ENCODE measurements around the gene MAP6. TPM values are rescaled to one million over a fixed set of nuclear protein-coding genes. Genes with fewer than 3 reads are reported as not detected.

MAP6 gene
- total and polyA plus RNA-seq, 2 experiments from 2014 or later, result 0.31 to 1.2 TPM

DNA sequence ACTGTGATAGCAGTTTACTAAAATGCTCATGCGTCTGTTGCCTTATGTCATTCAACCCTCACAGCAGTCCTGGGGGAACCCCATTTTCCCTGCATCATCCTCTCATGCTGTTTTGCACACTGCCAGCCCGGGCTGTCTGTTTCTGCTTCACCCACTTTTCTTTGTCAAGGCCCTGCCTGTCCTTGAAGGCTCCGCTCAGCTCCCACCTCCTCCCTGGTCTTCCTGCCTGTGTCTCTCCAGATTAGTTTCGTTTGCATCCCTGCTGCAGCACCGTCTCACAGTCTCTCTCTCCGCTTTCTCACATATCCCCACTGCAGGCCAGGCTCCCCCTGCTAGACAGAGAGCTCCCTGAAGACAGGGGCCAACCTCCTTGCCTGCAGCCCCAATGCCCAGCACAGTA is 76.9 kb downstream of the MAP6 start (continued):
- TF ChIP-seq, protein P1, sequence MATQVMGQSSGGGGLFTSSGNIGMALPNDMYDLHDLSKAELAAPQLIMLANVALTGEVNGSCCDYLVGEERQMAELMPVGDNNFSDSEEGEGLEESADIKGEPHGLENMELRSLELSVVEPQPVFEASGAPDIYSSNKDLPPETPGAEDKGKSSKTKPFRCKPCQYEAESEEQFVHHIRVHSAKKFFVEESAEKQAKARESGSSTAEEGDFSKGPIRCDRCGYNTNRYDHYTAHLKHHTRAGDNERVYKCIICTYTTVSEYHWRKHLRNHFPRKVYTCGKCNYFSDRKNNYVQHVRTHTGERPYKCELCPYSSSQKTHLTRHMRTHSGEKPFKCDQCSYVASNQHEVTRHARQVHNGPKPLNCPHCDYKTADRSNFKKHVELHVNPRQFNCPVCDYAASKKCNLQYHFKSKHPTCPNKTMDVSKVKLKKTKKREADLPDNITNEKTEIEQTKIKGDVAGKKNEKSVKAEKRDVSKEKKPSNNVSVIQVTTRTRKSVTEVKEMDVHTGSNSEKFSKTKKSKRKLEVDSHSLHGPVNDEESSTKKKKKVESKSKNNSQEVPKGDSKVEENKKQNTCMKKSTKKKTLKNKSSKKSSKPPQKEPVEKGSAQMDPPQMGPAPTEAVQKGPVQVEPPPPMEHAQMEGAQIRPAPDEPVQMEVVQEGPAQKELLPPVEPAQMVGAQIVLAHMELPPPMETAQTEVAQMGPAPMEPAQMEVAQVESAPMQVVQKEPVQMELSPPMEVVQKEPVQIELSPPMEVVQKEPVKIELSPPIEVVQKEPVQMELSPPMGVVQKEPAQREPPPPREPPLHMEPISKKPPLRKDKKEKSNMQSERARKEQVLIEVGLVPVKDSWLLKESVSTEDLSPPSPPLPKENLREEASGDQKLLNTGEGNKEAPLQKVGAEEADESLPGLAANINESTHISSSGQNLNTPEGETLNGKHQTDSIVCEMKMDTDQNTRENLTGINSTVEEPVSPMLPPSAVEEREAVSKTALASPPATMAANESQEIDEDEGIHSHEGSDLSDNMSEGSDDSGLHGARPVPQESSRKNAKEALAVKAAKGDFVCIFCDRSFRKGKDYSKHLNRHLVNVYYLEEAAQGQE (IDR thresholded peaks at IDR 0.05; ENCODE audit: unreplicated experiment), result no peak
- no peak for TF ChIP-seq POLR2AphosphoS5 (IDR thresholded peaks at IDR 0.05; ENCODE audit: low read depth)
- TF ChIP-seq, protein P2, sequence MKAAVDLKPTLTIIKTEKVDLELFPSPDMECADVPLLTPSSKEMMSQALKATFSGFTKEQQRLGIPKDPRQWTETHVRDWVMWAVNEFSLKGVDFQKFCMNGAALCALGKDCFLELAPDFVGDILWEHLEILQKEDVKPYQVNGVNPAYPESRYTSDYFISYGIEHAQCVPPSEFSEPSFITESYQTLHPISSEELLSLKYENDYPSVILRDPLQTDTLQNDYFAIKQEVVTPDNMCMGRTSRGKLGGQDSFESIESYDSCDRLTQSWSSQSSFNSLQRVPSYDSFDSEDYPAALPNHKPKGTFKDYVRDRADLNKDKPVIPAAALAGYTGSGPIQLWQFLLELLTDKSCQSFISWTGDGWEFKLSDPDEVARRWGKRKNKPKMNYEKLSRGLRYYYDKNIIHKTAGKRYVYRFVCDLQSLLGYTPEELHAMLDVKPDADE (IDR thresholded peaks at IDR 0.05), result no peak
- TF ChIP-seq, protein P3, sequence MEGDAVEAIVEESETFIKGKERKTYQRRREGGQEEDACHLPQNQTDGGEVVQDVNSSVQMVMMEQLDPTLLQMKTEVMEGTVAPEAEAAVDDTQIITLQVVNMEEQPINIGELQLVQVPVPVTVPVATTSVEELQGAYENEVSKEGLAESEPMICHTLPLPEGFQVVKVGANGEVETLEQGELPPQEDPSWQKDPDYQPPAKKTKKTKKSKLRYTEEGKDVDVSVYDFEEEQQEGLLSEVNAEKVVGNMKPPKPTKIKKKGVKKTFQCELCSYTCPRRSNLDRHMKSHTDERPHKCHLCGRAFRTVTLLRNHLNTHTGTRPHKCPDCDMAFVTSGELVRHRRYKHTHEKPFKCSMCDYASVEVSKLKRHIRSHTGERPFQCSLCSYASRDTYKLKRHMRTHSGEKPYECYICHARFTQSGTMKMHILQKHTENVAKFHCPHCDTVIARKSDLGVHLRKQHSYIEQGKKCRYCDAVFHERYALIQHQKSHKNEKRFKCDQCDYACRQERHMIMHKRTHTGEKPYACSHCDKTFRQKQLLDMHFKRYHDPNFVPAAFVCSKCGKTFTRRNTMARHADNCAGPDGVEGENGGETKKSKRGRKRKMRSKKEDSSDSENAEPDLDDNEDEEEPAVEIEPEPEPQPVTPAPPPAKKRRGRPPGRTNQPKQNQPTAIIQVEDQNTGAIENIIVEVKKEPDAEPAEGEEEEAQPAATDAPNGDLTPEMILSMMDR (conservative IDR thresholded peaks at IDR 0.05; ENCODE audit: low read depth in 2 of 2), result no peak

DNA sequence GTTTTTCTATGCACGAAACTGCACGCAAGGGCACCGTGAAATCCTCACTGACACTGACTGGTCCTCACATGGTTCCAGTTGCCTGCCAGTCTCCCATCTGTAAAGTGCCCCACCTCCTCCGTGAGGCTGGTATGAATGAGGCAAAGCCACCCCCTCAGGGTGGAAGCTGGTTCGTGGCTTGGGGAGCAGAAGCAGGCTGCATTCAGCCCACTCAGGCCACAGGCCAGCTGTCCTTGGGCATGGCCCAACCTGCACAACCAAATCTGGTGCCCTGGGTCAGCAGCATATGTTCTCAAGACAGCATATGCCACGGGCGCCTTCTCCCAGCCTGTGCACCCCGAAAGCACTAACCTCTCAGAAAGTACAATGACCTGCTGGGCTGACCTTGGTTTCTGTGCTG is 77.5 kb downstream of the MAP6 start:
- Histone ChIP-seq H3K4me1 (ENCODE audit: insufficient read depth) (no peaks in the 10 kb centered on the region; the same call in 1 of the 2 replicates), H3K27ac (ENCODE audit: low read depth) (no peak overlapping the region), H3K36me3 (ENCODE audit: insufficient read depth) (no peaks in the 10 kb centered on the region), H3F3A (replicated peaks; ENCODE audit: low read depth) (no peaks in the 10 kb centered on the region), H3K79me2 (replicated peaks; ENCODE audit: insufficient read depth) (no peaks in the 10 kb centered on the region), H2AFZ (no peak overlapping the region), H4K20me1 (replicated peaks; ENCODE audit: insufficient read depth) (no peaks in the 10 kb centered on the region), H3K4me2 (no peak overlapping the region), H3K27me3 (ENCODE audit: insufficient read depth) (no peaks in the 10 kb centered on the region), H3K4me3 (no peak overlapping the region), H3K9me2 (ENCODE audit: insufficient read depth) (peaks cover 7% of the 10 kb centered on the region; the same call in 1 of the 2 replicates)
- Mint-ChIP-seq H3K4me3 (no peak overlapping the region), H3K9me3 (no peaks in the 10 kb centered on the region), H3K4me1 (peaks cover 4% of the 10 kb centered on the region; the same call in 2 of the 3 replicates), H3K36me3 (ENCODE audit: low read depth) (no peaks in the 10 kb centered on the region), H3K27ac (no peak overlapping the region), H3K27me3 (ENCODE audit: insufficient read depth, low read depth, poor library complexity) (peaks cover 15% of the 10 kb centered on the region)
- no peak for ATAC-seq
- no peak for DNase-seq (ENCODE audit: low spot score)
- TF ChIP-seq STAT1 (IDR thresholded peaks at IDR 0.05; ENCODE audit: unreplicated experiment) (no peak), JUNB (IDR thresholded peaks at IDR 0.05; ENCODE audit: unreplicated experiment) (no peak), NANOG (IDR thresholded peaks at IDR 0.05; ENCODE audit: borderline replicate concordance) (no peak), POLR2AphosphoS5 (IDR thresholded peaks at IDR 0.05; ENCODE audit: low read depth) (no peak)
- TF ChIP-seq, protein P4, sequence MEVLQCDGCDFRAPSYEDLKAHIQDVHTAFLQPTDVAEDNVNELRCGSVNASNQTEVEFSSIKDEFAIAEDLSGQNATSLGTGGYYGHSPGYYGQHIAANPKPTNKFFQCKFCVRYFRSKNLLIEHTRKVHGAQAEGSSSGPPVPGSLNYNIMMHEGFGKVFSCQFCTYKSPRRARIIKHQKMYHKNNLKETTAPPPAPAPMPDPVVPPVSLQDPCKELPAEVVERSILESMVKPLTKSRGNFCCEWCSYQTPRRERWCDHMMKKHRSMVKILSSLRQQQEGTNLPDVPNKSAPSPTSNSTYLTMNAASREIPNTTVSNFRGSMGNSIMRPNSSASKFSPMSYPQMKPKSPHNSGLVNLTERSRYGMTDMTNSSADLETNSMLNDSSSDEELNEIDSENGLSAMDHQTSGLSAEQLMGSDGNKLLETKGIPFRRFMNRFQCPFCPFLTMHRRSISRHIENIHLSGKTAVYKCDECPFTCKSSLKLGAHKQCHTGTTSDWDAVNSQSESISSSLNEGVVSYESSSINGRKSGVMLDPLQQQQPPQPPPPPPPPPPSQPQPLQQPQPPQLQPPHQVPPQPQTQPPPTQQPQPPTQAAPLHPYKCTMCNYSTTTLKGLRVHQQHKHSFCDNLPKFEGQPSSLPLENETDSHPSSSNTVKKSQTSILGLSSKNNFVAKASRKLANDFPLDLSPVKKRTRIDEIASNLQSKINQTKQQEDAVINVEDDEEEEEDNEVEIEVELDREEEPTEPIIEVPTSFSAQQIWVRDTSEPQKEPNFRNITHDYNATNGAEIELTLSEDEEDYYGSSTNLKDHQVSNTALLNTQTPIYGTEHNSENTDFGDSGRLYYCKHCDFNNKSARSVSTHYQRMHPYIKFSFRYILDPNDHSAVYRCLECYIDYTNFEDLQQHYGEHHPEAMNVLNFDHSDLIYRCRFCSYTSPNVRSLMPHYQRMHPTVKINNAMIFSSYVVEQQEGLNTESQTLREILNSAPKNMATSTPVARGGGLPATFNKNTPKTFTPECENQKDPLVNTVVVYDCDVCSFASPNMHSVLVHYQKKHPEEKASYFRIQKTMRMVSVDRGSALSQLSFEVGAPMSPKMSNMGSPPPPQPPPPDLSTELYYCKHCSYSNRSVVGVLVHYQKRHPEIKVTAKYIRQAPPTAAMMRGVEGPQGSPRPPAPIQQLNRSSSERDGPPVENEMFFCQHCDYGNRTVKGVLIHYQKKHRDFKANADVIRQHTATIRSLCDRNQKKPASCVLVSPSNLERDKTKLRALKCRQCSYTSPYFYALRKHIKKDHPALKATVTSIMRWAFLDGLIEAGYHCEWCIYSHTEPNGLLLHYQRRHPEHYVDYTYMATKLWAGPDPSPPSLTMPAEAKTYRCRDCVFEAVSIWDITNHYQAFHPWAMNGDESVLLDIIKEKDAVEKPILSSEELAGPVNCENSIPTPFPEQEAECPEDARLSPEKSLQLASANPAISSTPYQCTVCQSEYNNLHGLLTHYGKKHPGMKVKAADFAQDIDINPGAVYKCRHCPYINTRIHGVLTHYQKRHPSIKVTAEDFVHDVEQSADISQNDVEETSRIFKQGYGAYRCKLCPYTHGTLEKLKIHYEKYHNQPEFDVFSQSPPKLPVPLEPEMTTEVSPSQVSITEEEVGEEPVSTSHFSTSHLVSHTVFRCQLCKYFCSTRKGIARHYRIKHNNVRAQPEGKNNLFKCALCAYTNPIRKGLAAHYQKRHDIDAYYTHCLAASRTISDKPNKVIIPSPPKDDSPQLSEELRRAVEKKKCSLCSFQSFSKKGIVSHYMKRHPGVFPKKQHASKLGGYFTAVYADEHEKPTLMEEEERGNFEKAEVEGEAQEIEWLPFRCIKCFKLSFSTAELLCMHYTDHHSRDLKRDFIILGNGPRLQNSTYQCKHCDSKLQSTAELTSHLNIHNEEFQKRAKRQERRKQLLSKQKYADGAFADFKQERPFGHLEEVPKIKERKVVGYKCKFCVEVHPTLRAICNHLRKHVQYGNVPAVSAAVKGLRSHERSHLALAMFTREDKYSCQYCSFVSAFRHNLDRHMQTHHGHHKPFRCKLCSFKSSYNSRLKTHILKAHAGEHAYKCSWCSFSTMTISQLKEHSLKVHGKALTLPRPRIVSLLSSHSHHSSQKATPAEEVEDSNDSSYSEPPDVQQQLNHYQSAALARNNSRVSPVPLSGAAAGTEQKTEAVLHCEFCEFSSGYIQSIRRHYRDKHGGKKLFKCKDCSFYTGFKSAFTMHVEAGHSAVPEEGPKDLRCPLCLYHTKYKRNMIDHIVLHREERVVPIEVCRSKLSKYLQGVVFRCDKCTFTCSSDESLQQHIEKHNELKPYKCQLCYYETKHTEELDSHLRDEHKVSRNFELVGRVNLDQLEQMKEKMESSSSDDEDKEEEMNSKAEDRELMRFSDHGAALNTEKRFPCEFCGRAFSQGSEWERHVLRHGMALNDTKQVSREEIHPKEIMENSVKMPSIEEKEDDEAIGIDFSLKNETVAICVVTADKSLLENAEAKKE (CRISPR knock-in tag; IDR thresholded peaks at IDR 0.05), result no peak
- TF ChIP-seq, protein P3 (conservative IDR thresholded peaks at IDR 0.05; ENCODE audit: low read depth in 2 of 2), result no peak
- TF ChIP-seq, protein P2 (IDR thresholded peaks at IDR 0.05), result no peak
